T-helper 9 cell (primary cell): ENCODE results near the gene SORBS2.

Experiments
- DNase-seq: peaks from one replicate; pipeline ENCODE4 v3.0.0-alpha.2; 2020

Gene SORBS2

DNA sequence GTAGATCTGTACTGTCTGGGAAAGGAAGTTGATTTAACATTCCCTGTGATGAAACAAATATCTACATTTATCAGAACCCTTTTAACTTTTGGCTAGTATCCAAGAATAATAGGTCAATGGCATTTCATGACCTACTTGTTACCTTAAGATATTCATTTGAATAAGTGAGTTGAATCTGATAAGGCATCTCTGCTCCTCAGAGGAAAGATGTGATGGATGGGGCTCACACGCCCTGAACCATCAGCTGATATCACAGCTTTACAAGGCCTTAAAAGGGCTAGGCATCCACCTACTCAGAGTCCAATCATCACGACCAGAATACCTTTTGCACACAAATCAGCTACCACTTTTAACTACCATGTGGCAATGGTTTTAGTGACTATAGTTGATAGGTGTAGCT lies 186.5 kb downstream of the SORBS2 start:
- DNase-seq, result no peak

DNA sequence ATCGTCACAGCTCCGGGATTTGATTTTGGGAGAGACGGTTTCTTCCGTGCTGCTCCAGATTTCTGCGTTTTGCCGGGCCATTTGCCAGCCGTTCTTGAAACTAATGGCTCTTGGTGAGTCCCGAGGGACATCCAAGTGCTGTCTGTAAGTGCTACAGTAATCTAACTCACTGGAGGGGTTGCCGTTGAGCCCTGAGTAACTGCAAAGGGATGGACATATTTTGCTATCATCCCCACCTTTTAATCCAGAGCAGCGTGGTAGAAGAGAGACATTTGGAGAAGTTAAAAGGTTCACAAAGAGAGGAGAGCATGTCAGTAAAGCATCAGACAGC lies 187.8 kb downstream of the SORBS2 start:
- DNase-seq, result no peak

DNA sequence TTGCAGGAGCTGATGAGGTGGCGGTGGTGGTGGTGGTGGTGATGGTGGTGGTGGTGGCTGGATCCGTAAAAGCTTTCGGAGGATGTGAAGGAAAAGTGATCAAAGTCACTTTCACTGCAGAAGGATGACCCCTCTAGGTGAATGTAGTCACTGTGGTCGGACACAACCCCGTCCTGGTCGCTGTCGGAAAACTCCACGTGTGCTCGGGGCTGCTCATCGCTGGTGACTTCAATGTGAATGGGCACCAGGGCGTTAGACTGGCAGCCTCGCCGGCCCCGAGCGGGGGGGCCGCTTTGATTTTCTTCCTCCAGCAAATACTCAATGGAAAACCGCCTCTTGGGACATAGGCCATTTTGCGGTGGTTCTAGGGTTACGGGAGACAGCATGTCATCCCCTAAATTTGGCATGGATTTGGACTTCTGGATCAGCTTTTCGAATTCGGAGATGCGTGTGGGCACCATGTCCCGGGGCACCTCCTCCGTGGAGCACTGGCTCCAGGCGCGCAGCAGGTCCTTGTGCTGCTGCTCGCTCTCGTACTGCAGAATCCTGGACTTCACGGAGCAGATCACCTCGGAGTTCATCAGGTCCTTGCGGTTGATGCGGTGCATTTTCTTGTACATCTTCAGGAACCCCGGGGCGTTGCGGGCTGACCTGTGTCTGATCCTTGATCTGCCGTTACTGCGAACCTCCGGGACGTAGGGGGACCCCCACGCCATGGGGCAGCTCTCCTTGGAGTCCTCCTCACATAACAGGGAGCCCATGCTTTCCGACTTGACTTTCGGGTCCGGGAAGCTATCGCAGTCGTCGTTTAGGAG lies 188.3 kb downstream of the SORBS2 start:
- DNase-seq, result no peak

DNA sequence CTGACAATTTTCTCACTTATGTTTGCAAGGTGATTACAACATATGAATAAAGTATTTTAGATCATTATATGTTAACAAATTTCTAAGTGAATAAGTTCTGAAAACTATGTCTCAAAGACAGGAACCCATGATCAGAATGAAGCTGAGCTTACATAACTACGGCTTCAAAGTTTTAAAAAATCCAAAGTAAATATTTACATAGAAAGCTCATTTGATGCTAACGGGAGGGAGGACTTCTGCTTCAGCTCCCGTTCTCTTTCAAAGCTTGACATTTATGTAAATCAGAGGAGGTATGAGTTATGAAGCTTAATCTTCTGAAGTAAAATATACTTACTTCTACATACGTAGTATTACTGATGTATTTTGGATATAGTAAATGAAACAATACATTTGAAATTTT lies 203.8 kb downstream of the SORBS2 start:
- no peak for DNase-seq

DNA sequence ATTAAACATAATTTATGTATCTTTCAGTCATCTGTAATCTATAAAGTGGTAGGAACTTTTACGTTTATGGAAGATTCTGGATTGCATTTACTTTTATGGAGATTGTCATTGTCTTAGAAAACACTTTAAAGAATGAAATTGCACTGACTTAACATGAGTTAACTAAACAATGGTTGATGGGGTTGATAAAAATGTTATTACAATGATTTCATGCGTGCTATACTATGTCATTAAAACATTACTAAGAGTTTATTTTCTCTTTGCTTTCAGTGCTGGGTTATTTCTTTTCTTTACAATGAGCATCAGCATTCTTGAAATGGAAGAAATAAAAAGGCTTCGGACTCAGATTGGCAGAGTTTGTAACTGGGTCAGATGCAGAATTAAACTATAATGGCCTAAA lies 209.6 kb downstream of the SORBS2 start:
- DNase-seq, result no peak

DNA sequence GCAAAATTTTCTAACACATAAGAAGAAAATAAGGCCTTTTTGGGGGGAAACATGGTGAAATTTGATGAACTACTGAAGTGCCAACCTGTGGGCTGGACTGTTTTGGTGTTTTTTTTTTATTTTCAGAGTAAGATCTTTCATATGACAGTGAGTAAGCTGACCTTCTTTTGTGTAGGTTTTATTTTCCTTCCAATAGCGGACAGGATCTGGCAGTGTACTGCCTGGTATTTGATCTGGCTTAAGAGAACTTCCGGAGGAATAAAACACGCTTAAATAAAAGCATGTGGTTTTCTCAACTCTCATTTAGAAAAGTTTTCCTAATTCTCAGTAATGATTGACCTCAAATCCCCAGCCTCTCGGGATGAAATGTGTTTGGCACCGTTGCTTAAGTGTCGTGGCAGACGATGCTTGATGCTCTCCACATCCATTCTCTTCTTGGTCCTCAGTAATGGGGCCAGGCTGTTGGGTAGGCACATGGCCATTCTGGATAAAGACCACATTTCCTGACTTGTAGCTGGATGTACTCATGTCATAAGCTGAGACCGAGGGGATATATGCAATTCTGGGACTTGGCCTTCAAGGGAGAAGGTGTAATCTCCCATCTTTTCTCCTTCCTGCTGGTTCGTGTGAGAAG lies 211.1 kb downstream of the SORBS2 start:
- no peak for DNase-seq

DNA sequence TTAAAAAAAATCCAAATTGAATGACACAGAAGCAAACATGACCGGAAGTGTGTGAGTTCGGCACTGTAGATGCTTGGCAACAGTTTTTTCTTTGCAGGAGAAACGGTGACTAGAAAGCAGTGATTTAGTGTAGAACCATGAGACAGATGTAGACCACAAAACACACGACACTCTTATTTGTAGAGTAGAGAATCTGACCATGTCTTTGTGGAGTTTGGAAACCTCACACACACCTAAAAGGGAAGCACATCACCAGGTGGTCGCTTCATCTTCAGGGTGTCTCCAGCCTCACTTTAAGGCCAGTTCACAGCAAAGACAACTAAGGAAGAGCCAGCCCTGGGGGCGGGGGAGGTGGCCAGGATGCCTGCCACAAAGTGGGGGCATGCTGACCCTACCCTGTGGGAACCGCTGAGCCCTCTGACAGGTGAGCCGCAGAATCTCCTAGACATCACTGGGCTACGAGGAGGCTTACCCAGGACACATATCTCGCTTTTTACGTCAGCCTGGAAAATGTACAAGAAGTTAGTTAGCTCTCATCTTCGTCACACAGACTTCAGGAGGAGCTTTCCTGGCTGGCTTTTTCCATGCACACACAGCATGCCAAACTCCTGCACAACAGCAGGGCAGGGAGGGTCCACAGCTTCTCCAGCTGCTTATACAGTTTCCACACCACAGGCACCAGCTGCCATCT lies 212.3 kb downstream of the SORBS2 start:
- DNase-seq, result no peak

DNA sequence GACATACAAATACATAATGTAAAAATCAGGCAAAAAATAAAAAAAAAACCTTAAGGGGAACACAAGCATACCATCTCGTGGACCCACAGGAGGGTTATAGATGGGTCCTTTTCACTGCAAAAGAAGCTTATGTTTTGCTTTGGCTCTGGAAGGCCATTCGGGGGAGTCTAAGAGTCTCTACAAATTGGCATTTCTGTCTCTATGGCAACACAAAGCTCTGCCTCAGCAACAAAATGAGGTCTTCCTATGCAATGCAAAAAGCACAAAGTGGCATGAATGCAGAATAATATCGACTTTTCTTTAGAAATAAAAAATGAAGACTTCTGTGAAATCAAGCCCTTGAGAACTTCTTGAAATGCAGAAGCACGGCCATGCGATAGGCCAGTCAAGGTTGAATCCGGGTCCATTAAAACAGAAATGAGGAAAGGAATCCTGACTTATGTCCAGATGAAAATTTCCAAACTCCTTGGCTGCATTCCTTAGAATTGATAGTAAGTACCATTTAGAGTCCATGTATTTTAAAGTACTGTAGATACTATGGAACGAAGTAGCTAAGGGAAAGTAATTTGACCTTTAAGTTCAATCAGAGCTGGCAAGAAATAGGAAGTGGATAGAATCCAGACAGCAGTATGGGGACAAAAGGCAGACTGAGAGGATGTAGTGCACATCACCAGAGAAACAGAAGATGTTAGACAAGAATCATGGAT lies 213.0 kb downstream of the SORBS2 start:
- DNase-seq, result no peak

DNA sequence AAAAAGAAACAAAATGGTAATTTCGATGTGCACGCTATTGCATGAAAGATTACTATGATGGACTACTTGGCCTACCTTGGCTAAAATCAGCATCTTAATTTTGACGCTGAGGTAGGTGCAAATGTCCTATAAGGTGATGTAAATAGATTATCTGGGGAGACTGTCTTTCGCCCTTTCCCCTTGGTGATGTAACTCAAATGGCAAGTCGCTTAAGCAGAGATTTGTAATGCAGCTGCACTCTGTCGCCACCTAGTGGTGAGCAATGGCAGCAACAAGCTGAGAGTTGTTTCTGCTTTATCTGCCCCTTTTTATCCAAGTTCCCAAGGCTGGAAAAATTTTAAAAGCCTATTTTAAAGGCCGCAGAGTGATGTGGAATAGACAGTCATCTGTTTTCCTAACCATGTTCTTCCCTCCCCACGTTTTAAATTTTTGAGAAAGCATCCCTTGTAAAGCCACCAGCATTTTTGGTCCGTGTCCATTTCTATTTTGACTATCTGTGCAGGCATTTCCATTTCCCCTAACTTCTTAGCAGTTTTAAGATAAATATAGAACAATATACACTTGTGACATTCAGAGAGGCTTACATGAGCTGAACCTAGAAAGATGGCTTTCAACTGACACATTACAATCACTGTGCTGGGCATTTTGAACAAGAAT lies 214.3 kb downstream of the SORBS2 start:
- peak; percentile 66 for DNase-seq

DNA sequence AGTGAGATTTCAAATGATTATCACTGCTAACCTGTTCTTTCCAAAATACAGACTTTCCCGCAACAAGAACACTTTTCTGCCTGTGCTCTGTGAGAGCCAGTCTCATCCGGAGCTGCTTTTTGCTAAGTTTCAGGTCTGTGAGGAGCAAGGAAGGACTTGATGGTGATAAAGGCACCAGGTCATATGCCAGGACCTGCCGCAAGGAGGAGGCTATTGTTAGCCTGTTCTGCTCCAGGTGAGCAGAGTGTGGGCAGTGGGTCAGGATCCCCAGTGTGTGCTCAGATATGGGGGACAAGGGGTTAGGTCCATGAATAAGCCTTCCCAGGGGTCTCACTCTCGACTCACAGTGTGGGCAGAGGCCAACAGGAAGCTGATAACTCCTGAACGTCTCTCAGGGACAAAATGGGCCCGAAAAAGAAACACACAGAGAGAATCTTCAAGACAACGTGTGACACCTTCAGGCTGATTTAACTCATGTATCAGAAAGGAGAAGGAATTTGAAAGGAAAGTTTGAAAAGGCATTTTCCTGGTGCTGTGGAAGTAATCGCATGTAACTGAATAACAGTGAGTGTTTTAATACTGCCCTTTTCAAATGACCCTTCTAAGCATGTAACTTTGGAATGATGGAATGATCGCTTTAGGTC lies 219.0 kb downstream of the SORBS2 start:
- DNase-seq, result no peak

DNA sequence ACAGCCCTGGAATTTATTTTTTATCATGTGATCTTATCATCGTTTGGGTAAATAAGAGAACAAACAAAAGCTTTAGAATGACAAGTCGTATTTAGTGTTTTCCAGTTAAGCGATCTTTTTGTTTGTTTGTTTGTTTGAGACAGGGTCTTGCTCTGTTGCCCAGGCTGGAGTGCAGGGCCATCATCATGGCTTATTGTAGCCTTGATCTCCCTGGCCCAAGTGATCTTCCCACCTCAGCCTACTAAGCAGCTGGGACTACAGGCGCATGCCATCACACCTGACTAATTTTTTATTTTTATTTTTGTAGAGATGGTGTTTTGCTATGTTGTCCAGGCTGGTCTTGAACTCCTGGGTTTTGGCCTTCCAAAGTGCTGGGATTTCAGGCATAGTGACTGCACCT lies 219.6 kb downstream of the SORBS2 start:
- no peak for DNase-seq

DNA sequence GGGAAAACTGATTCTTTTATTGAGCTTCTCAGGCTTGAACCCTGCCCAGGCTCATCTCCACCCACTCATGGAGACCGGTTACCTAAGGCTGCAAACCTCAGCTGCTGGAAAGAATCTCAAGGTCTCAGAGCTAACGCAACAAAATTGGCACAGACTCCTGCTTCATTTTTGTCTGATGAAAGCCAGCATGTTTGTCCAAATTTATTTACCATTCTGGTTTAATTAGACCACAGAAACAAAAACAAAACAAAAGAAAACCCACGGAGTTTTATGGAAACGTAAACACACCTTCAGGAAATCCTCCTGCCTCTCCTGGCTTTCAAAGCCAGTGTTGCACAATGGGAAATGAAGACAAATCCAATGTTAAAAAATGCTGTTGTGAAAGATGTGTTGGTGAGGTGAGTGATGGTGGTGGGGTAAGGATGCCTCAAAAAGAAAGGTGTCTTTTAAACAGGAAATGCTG lies 220.3 kb downstream of the SORBS2 start:
- DNase-seq, result no peak

DNA sequence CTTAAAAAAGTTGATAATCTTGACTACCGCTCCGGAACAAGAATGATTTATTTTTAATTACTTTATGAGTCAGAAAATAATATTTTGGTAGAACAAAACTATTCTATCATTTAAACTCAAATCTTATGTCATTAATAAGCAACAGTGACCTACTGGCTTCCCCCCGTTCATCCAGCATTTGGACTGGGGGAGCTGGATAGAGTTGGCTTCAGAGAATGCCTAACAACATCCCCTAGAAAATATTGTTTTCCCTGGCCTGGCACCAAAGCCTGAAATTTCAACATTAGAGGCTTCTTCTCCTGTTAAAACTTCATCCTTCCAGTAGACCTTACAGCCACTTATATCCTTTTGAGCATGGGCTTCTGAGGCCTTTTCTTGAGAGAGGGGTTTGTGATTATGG lies 221.0 kb downstream of the SORBS2 start:
- DNase-seq, result no peak

DNA sequence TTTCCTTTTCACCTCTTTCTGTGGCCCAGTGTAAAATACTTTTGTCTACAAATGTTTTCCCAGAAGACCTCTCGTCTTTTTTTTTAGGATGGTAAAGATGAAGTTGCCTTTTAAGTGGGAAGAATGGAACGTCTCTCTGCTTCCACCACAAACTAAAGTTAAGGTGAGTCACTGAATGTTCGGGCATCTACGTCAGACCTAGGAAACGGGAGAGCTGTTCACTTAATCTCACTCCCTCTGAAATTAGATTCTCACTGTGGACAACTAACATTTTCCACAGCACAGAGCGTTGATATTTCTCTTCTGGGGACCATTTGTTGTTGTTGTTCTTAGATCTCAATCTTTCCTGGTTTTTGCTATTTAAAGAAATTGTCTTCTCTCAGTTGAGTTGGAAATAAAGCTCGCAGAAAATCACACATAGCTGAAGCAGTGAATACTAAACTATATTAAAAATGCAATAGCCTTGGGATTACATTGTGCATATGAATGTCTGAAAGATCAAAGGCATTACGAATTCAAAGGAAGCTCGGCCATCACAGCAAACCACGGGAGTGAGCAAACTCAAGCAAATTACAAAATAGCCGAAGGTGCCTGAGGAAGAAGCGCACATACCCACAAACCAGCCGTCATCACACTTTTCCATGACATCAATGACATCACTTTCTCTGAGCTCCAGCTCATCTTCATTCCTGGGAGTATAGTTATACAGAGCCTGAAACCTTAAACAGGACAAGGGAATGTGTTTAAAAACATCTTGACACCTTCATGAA lies 222.7 kb downstream of the SORBS2 start:
- DNase-seq, result no peak

DNA sequence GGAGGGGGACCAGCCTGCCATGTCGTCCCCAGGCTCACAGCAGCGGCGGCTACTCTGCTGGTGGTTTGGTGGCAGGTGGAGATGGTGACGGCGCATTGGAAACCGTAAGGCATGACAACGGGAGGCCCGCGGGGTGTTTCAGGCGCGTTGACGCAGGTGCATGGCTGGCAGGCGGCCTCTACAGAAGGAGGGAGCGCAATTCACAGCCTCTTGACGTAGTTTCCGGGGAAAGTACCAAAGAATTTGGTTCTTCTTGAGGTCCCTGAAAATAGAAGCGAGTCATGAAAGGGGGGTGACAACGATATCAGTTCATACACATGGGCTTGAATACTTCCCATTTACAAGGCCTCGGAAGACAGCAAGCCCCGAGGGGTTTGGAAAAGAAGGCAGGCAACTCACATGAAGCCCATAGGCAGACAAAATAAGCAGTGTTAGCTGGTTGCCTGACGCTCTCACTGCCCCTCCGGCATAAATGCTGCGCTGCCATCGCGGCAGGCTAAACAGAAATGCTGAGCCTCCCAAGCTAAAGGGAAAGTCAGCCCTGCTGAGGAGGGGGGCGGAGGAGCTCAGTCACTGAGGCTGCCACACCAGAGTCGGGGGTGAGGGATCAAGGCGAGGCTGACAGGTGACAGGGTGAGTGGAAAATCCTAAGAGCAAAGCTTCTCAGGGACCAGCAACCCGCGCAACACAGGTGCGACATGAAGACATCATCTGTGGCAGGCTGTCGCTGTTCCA lies 224.4 kb downstream of the SORBS2 start:
- DNase-seq, result peak; percentile 53

DNA sequence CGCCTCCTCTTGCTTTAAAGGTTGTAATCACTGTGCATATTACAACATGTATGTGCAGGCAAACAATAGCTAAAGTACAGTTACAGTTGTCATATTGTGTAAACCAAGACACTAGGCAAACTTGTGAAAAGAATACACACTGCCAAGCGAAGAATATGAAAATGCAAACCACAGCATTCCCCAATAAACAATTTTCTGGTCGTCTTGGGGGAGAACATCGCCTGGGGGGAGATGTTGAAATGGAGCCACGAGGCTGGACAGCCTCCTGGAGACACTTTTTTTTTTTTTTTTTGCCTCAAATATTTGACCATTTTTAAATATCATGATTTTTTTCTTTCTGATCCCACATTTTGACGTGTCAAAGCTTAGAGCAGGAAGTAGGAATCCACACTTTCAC lies 225.0 kb downstream of the SORBS2 start:
- DNase-seq, result no peak

DNA sequence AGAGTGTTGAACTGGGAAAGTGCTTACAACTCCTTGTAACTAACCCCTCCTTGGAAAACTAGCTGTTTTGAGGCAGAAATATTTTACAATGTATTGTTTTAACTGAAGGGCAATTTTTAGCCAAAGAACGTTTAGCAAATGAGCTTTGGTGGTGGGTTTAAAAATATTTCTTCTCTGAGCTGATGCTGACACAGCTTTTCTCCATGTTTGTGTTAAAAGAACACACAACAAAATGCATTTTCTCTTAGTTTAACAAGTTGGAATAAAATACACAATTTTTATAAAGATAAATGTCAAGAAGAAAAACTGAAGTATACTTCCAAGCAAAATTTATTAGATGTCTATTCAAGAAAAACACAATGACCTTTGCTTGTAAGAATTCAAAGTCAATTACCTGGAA lies 226.8 kb downstream of the SORBS2 start:
- no peak for DNase-seq

DNA sequence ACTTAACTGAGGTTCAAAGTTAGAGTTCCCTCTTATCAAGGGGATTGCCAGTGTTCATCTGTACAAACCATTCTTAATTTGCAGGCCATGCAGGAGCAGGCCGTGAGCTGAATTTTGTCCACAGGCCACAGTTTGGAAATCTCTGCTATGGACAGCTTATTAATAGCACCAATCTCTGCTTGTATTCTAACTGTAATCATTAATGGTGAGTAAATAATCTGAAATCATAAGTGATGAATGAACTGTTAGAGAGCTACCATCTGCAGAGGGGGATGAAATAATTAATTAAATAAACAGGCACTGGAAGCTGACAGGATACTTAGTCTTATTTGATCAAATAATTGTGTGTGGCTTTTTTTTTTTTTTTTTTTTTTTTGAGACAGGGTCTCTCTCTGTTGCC lies 228.2 kb downstream of the SORBS2 start:
- DNase-seq, result no peak

DNA sequence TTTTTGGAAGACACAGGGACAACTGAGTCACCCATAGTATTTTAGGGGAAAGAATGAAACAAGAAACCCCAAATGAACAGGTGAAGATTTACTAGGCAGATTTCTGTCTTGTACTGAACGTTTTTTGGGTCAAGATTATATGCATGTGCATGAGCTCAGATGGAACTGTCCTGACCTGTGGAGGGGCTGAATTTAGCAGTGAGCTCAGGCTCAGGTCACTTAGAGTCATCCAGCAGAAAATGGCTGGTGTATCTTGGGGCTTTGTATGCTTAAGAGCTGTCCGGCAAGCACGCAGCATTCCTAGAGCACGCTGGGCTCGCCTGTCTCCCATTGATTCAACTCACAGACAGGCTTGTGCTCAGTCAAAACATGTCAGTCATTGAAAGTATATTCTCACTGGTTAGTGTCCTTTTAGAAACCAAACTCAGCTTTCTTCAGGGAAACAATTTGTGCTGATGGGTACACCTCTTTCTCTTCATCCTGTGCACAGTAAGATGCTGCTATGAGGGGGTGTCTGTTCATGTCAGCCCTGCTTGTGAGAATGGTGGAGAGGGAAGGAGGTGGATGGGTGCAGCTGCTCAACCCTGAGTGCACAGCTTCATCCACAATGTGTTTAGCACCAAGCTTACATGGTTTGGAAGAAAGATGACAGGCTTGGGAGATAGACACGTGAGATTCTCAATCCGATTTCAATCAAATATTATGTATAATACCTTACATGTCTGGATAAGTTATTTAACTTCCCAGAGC lies 229.2 kb downstream of the SORBS2 start:
- DNase-seq, result no peak

DNA sequence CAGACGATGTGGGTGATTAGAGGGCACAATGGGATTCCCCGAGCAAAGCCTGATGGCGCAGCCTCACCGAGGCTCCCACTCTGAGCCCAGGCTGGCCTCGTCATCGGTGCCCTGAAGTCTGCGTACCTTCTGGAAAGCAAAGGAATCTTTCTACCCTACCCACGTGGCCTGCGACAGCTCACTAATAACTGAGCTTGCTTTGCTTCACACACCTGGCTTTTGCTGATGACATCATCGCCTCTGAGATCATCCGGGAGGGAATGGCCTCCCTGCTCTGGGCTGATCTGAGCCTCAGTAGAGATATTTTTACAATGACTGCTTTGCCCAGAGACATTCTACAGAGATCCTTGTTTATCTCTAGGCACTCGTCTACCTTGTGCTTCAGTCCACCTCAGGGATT lies 231.3 kb downstream of the SORBS2 start:
- DNase-seq, result no peak
